IMR-90 (cell line): Measurements from ENCODE around the gene KRTAP10-5. TPM values are rescaled to one million over a fixed set of nuclear protein-coding genes. Genes with fewer than 3 reads are reported as not detected.

ENCODE experiments used
- ATAC-seq: fragments of 200-7000 bp; cut with Tn5 transposase; 2 replicates; pipeline ENCODE4 v1.9.1; 2020; ENCODE audit warnings: low read depth, mild to moderate bottlenecking, moderate library complexity
- BruUV-seq: library from RNA; stranded (reverse); fragments of 400-500 nt; replicated peaks from 2 replicates; lab custom pipeline; 2021; lab: Mats Ljungman, UMichigan
- CTCF ChIA-PET: fragments of 300-600 bp; formaldehyde crosslinking; extraction: SDS; loops from one replicate; lab custom pipeline; 2021; ENCODE audit warnings: antibody characterized with exemption; lab: Yijun Ruan, JAX
- POLR2A ChIA-PET: fragments of 300-600 bp; sonication (Branson Sonifier 250); formaldehyde crosslinking; loops from one replicate; lab custom pipeline; 2022; ENCODE audit warnings: antibody characterized with exemption; ENCODE audit not compliant: unreplicated experiment; lab: Charles Lee
- DNase-seq: peaks from one replicate; pipeline ENCODE4 v3.0.0; 2013
- H2AFZ ChIP-seq: replicated peaks from 2 replicates; pipeline ENCODE3; 2013; ENCODE audit warnings: low read length, mild to moderate bottlenecking; ENCODE audit not compliant: poor library complexity
- H2AK5ac ChIP-seq: 2 replicates; pipeline ENCODE4 v1.6.1; 2013; ENCODE audit warnings: low read depth, low read length, inconsistent platforms
- H2AK9ac ChIP-seq: replicated peaks from 2 replicates; pipeline ENCODE3; 2013; ENCODE audit warnings: mild to moderate bottlenecking, low read depth, low read length, moderate library complexity; ENCODE audit not compliant: poor library complexity
- H2BK120ac ChIP-seq: 2 replicates; pipeline ENCODE4 v1.6.1; 2013; ENCODE audit warnings: low read depth, low read length, inconsistent platforms
- H2BK15ac ChIP-seq: 3 replicates; pipeline ENCODE4 v1.6.1; 2013; ENCODE audit warnings: low read depth, low read length, inconsistent platforms
- H2BK20ac ChIP-seq: 2 replicates; pipeline ENCODE4 v1.6.1; 2013; ENCODE audit warnings: low read depth, mild to moderate bottlenecking, inconsistent platforms, low read length, moderate library complexity
- H2BK5ac ChIP-seq: 2 replicates; pipeline ENCODE4 v1.6.1; 2013; ENCODE audit warnings: mild to moderate bottlenecking, low read depth, low read length, inconsistent platforms; ENCODE audit not compliant: poor library complexity, severe bottlenecking
- H3K14ac ChIP-seq: replicated peaks from 2 replicates; pipeline ENCODE4 v1.6.1; 2013; ENCODE audit warnings: low read depth, low read length, inconsistent platforms
- H3K18ac ChIP-seq: 2 replicates; pipeline ENCODE4 v1.6.1; 2013; ENCODE audit warnings: low read depth, low read length, control low read depth
- H3K23ac ChIP-seq: 2 replicates; pipeline ENCODE4 v1.6.1; 2013; ENCODE audit warnings: low read depth, low read length, inconsistent platforms
- H3K27ac ChIP-seq: 2 replicates; pipeline ENCODE4 v1.5.1; 2013; ENCODE audit warnings: mild to moderate bottlenecking, control low read depth, low read length; ENCODE audit not compliant: insufficient read depth
- H3K27me3 ChIP-seq: 2 replicates; pipeline ENCODE4 v1.6.1; 2013; ENCODE audit warnings: low read length; ENCODE audit not compliant: control insufficient read depth, insufficient read depth
- H3K36me3 ChIP-seq: 2 replicates; pipeline ENCODE4 v1.6.1; 2013; ENCODE audit warnings: low read length, mixed read lengths; ENCODE audit not compliant: control insufficient read depth, insufficient read depth
- H3K4ac ChIP-seq: 2 replicates; pipeline ENCODE4 v1.6.1; 2013; ENCODE audit warnings: low read depth, low read length, inconsistent platforms
- H3K4me1 ChIP-seq: 2 replicates; pipeline ENCODE4 v1.6.1; 2013; ENCODE audit warnings: low read length, mixed read lengths; ENCODE audit not compliant: control insufficient read depth, insufficient read depth
- H3K4me2 ChIP-seq: 2 replicates; pipeline ENCODE4 v1.6.1; 2013; ENCODE audit warnings: low read depth, mild to moderate bottlenecking, control low read depth, low read length, moderate library complexity
- H3K4me3 ChIP-seq: 2 replicates; pipeline ENCODE4 v1.5.1; 2013; ENCODE audit warnings: low read depth, mild to moderate bottlenecking, control low read depth, low read length, moderate library complexity; ENCODE audit not compliant: insufficient read depth
- H3K56ac ChIP-seq: 2 replicates; pipeline ENCODE4 v1.6.1; 2013; ENCODE audit warnings: low read length, inconsistent platforms; ENCODE audit not compliant: insufficient read depth; ENCODE audit errors: extremely low read depth
- H3K79me1 ChIP-seq, 2 experiments: 2 replicates each; pipeline ENCODE4 v1.6.1; 2013; ENCODE audit warnings: low read length in 2 of 2, inconsistent platforms in 1 of 2, low read depth in 1 of 2
- H3K9ac ChIP-seq: 2 replicates; pipeline ENCODE4 v1.6.1; 2013; ENCODE audit warnings: low read depth, low read length, control low read depth
- H3K9me1 ChIP-seq: 2 replicates; pipeline ENCODE4 v1.6.1; 2013; ENCODE audit warnings: low read length, inconsistent platforms; ENCODE audit not compliant: insufficient read depth
- H3K9me3 ChIP-seq: 2 replicates; pipeline ENCODE4 v1.6.1; 2013; ENCODE audit warnings: low read length; ENCODE audit not compliant: control insufficient read depth, insufficient read depth
- H4K20me1 ChIP-seq: 2 replicates; pipeline ENCODE4 v1.6.1; 2013; ENCODE audit warnings: low read length, inconsistent platforms; ENCODE audit not compliant: insufficient read depth
- H4K5ac ChIP-seq: 2 replicates; pipeline ENCODE4 v1.6.1; 2013; ENCODE audit warnings: mild to moderate bottlenecking, low read depth, low read length, control low read depth
- H4K8ac ChIP-seq, 2 experiments: 2 replicates each; pipeline ENCODE4 v1.6.1; 2013; ENCODE audit warnings: low read depth in 2 of 2, low read length in 2 of 2, control low read depth in 1 of 2, inconsistent platforms in 1 of 2
- H4K91ac ChIP-seq: 2 replicates; pipeline ENCODE4 v1.6.1; 2013; ENCODE audit warnings: low read depth, low read length, inconsistent platforms; ENCODE audit not compliant: insufficient read depth
- BHLHE40 ChIP-seq: fragments of 150-350 bp; IDR thresholded peaks from 2 replicates; pipeline ENCODE4 v1.6.1; 2016; ENCODE audit warnings: mild to moderate bottlenecking, low read depth, low read length
- CEBPB ChIP-seq: IDR thresholded peaks from 2 replicates; pipeline ENCODE4 v1.6.1; 2012; ENCODE audit warnings: low read depth, low read length, improper control_type of control experiment
- CHD1 ChIP-seq: IDR thresholded peaks from 2 replicates; pipeline ENCODE4 v1.6.1; 2012; ENCODE audit warnings: low read depth, low read length, improper control_type of control experiment
- FOS ChIP-seq: fragments of 150-350 bp; IDR thresholded peaks from 2 replicates; pipeline ENCODE4 v1.6.1; 2016; ENCODE audit warnings: low read depth, low read length
- MAFK ChIP-seq: IDR thresholded peaks from 2 replicates; pipeline ENCODE4 v1.6.1; 2012; ENCODE audit warnings: low read depth, low read length, improper control_type of control experiment
- MAZ ChIP-seq: IDR thresholded peaks from 2 replicates; pipeline ENCODE4 v1.6.1; 2012; ENCODE audit warnings: low read depth, mild to moderate bottlenecking, low read length, improper control_type of control experiment, moderate library complexity, borderline replicate concordance
- MXI1 ChIP-seq: IDR thresholded peaks from 2 replicates; pipeline ENCODE4 v1.6.1; 2012; ENCODE audit warnings: low read depth, mild to moderate bottlenecking, low read length, moderate library complexity, borderline replicate concordance
- NFE2L2 ChIP-seq: fragments of 150-350 bp; IDR thresholded peaks from 2 replicates; pipeline ENCODE4 v1.6.1; 2016; ENCODE audit warnings: low read depth, mild to moderate bottlenecking, low read length
- POLR2A ChIP-seq: IDR thresholded peaks from 2 replicates; pipeline ENCODE4 v1.6.1; 2012; ENCODE audit warnings: mild to moderate bottlenecking, low read depth, low read length
- RAD21 ChIP-seq: IDR thresholded peaks from 2 replicates; pipeline ENCODE4 v1.6.1; 2012; ENCODE audit warnings: low read length, improper control_type of control experiment
- RCOR1 ChIP-seq: IDR thresholded peaks from 2 replicates; pipeline ENCODE4 v1.6.1; 2012; ENCODE audit warnings: mild to moderate bottlenecking, low read length, improper control_type of control experiment; ENCODE audit not compliant: insufficient replicate concordance
- RFX5 ChIP-seq: IDR thresholded peaks from 2 replicates; pipeline ENCODE4 v1.8.0; 2012; ENCODE audit warnings: low read depth, mild to moderate bottlenecking, low read length, moderate library complexity
- SMC3 ChIP-seq: fragments of 150-350 bp; IDR thresholded peaks from 2 replicates; pipeline ENCODE4 v1.6.1; 2016; ENCODE audit warnings: low read depth, mild to moderate bottlenecking, antibody characterized with exemption, low read length, moderate library complexity
- dilution Hi-C: fragments of 300-500 bp; cut with HindIII; formaldehyde crosslinking; loops from one replicate; pipeline ENCODE4 v1.14.3; 2018; ENCODE audit warnings: low sequenced_read_pairs; ENCODE audit not compliant: unreplicated experiment
- in situ Hi-C: fragments of 300-500 bp; cut with MboI; formaldehyde crosslinking; loops from 3 replicates; pipeline ENCODE4 v1.14.3; 2019; ENCODE audit warnings: low sequenced_read_pairs, inconsistent platforms, mixed read lengths
- intact Hi-C: fragments of 100-400 bp; cut with micrococcal nuclease; formaldehyde crosslinking; loops from 2 replicates; pipeline ENCODE4 v1.10.0; 2022
- polyA plus RNA-seq, 3 experiments: library from polyadenylated mRNA; depleted of rRNA; stranded (reverse); fragments of >200 nt; gene quantifications; 2 replicates each; pipeline ENCODE4 v1.2.3, GENCODE V29; 2012; ENCODE audit warnings: low replicate concordance in 1 of 3
- total RNA-seq: library from RNA; depleted of rRNA; stranded (reverse); fragments of >200 nt; gene quantifications from 2 replicates; pipeline ENCODE4 v1.2.3, GENCODE V29; 2012
- TF ChIP-seq, protein P1 (sequence below): conservative IDR thresholded peaks from 2 replicates; pipeline ENCODE4 v1.5.1; 2012; ENCODE audit warnings: mild to moderate bottlenecking, low read depth, low read length, improper control_type of control experiment
- TF ChIP-seq, protein P2 (sequence below): fragments of 150-350 bp; IDR thresholded peaks from 2 replicates; pipeline ENCODE4 v1.6.1; 2016; ENCODE audit warnings: low read depth, mild to moderate bottlenecking, low read length, moderate library complexity, borderline replicate concordance
- TF ChIP-seq, protein P3 (sequence below): fragments of 150-350 bp; IDR thresholded peaks from 2 replicates; pipeline ENCODE4 v1.6.1; 2017; ENCODE audit warnings: mild to moderate bottlenecking, antibody characterized with exemption, low read length, low read depth

Gene KRTAP10-5
- total and polyA plus RNA-seq, 2 of the 4 experiments (the other 2 are of a cell fraction): not detected

DNA sequence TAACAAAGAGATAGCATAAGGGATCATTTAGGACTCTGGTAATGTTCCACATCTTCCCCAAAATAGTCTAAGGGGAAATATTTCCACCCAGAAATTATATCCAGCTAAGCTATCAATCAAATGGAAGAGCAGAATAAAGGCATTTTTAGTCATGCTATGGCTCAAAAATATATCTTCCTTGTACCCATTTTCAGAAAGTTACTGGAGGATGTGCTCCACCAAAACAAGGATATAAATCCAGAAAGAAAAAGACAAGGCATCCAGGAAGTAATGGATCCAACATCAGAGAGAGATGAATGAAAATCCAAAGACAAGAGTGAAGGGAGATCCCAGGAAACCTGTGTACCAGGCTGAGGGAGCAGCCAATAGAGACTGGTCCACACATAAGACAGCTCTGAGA lies 28.8 kb upstream of the KRTAP10-5 start:
- H3K4me3 ChIP-seq: no peak overlapping the region
- H3K9ac ChIP-seq: no peak overlapping the region
- intact Hi-C loops (no loop called here), dilution Hi-C loops (no loop called here), in situ Hi-C loops (no loop called here)
- no TSS peak for BruUV-seq
- H3K18ac ChIP-seq: no peak overlapping the region
- H3K79me1 ChIP-seq: no peaks in the 10 kb centered on the region
- H4K20me1 ChIP-seq: no peaks in the 10 kb centered on the region
- H3K4me1 ChIP-seq: no peaks in the 10 kb centered on the region
- no peak overlapping the region for H4K91ac ChIP-seq
- no peak overlapping the region for H2AK5ac ChIP-seq
- H4K5ac ChIP-seq: no peak overlapping the region
- POLR2A ChIA-PET: no interaction called here
- DNase-seq: no peak
- H3K4ac ChIP-seq: no peak overlapping the region
- H3K27ac ChIP-seq: no peak overlapping the region
- no peak overlapping the region for H2BK15ac ChIP-seq
- no peak for ATAC-seq
- H3K36me3 ChIP-seq: no peaks in the 10 kb centered on the region
- H4K8ac ChIP-seq: no peak overlapping the region
- CTCF ChIA-PET: no interaction called here
- peaks cover 12% of the 10 kb centered on the region for H3K9me3 ChIP-seq
- no peak overlapping the region for H2BK20ac ChIP-seq
- no peak overlapping the region for H3K56ac ChIP-seq
- no peak overlapping the region for H3K4me2 ChIP-seq
- no peak overlapping the region for H2AK9ac ChIP-seq
- no peak overlapping the region for H2AFZ ChIP-seq
- no peak overlapping the region for H2BK5ac ChIP-seq
- no peaks in the 10 kb centered on the region for H3K27me3 ChIP-seq
- H3K9me1 ChIP-seq: no peaks in the 10 kb centered on the region
- no peak overlapping the region for H3K14ac ChIP-seq
- no peak overlapping the region for H2BK120ac ChIP-seq
- TF ChIP-seq CHD1: no peak
- TF ChIP-seq MAFK: no peak
- no peak for TF ChIP-seq RAD21
- TF ChIP-seq, protein P1, sequence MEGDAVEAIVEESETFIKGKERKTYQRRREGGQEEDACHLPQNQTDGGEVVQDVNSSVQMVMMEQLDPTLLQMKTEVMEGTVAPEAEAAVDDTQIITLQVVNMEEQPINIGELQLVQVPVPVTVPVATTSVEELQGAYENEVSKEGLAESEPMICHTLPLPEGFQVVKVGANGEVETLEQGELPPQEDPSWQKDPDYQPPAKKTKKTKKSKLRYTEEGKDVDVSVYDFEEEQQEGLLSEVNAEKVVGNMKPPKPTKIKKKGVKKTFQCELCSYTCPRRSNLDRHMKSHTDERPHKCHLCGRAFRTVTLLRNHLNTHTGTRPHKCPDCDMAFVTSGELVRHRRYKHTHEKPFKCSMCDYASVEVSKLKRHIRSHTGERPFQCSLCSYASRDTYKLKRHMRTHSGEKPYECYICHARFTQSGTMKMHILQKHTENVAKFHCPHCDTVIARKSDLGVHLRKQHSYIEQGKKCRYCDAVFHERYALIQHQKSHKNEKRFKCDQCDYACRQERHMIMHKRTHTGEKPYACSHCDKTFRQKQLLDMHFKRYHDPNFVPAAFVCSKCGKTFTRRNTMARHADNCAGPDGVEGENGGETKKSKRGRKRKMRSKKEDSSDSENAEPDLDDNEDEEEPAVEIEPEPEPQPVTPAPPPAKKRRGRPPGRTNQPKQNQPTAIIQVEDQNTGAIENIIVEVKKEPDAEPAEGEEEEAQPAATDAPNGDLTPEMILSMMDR: no peak
- TF ChIP-seq FOS: no peak
- no peak for TF ChIP-seq MXI1
- TF ChIP-seq SMC3: no peak
- no peak for TF ChIP-seq RFX5
- TF ChIP-seq, protein P2, sequence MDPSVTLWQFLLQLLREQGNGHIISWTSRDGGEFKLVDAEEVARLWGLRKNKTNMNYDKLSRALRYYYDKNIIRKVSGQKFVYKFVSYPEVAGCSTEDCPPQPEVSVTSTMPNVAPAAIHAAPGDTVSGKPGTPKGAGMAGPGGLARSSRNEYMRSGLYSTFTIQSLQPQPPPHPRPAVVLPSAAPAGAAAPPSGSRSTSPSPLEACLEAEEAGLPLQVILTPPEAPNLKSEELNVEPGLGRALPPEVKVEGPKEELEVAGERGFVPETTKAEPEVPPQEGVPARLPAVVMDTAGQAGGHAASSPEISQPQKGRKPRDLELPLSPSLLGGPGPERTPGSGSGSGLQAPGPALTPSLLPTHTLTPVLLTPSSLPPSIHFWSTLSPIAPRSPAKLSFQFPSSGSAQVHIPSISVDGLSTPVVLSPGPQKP: no peak
- TF ChIP-seq NFE2L2: no peak
- TF ChIP-seq, protein P3, sequence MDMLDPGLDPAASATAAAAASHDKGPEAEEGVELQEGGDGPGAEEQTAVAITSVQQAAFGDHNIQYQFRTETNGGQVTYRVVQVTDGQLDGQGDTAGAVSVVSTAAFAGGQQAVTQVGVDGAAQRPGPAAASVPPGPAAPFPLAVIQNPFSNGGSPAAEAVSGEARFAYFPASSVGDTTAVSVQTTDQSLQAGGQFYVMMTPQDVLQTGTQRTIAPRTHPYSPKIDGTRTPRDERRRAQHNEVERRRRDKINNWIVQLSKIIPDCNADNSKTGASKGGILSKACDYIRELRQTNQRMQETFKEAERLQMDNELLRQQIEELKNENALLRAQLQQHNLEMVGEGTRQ: no peak
- no peak for TF ChIP-seq POLR2A
- no peak for TF ChIP-seq BHLHE40
- TF ChIP-seq MAZ: no peak
- TF ChIP-seq CEBPB: no peak
- no peak for TF ChIP-seq RCOR1
- H3K23ac ChIP-seq: no peak overlapping the region
